ENCODE measurements around the gene MYEF2.

DNA sequence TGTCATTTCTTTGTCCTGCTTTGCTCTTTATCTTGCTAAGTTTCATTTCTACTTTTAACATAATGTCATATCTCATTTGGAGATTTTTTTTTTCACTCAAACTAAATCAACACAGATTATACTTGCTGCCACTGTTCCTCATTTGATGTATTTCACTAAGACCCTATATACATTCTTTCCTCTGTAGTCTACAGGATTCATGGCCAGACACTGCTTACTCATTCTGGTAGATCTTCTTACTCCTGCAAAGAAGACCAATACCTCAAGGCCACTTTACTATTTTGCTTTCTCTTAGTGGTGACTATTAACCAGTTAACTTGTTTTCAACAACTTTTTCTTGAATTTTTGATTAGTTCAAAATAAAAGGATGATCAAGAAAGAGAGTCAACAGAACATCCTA lies 30.7 kb downstream of the MYEF2 start:
- TF ChIP-seq, protein P1, sequence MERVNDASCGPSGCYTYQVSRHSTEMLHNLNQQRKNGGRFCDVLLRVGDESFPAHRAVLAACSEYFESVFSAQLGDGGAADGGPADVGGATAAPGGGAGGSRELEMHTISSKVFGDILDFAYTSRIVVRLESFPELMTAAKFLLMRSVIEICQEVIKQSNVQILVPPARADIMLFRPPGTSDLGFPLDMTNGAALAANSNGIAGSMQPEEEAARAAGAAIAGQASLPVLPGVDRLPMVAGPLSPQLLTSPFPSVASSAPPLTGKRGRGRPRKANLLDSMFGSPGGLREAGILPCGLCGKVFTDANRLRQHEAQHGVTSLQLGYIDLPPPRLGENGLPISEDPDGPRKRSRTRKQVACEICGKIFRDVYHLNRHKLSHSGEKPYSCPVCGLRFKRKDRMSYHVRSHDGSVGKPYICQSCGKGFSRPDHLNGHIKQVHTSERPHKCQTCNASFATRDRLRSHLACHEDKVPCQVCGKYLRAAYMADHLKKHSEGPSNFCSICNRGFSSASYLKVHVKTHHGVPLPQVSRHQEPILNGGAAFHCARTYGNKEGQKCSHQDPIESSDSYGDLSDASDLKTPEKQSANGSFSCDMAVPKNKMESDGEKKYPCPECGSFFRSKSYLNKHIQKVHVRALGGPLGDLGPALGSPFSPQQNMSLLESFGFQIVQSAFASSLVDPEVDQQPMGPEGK (CRISPR knock-in tag; IDR thresholded peaks at IDR 0.05; ENCODE audit: borderline replicate concordance): no peak
- TF ChIP-seq CSDC2 (CRISPR knock-in tag; IDR thresholded peaks at IDR 0.05) (no peak), ZFP3 (CRISPR knock-in tag; IDR thresholded peaks at IDR 0.05) (no peak), ARNTL (CRISPR knock-in tag; IDR thresholded peaks at IDR 0.05; ENCODE audit: borderline replicate concordance, low read depth) (no peak), ZC3H10 (CRISPR knock-in tag; IDR thresholded peaks at IDR 0.05) (no peak), GLIS3 (CRISPR knock-in tag; IDR thresholded peaks at IDR 0.05) (no peak)
- TF ChIP-seq, protein P2, sequence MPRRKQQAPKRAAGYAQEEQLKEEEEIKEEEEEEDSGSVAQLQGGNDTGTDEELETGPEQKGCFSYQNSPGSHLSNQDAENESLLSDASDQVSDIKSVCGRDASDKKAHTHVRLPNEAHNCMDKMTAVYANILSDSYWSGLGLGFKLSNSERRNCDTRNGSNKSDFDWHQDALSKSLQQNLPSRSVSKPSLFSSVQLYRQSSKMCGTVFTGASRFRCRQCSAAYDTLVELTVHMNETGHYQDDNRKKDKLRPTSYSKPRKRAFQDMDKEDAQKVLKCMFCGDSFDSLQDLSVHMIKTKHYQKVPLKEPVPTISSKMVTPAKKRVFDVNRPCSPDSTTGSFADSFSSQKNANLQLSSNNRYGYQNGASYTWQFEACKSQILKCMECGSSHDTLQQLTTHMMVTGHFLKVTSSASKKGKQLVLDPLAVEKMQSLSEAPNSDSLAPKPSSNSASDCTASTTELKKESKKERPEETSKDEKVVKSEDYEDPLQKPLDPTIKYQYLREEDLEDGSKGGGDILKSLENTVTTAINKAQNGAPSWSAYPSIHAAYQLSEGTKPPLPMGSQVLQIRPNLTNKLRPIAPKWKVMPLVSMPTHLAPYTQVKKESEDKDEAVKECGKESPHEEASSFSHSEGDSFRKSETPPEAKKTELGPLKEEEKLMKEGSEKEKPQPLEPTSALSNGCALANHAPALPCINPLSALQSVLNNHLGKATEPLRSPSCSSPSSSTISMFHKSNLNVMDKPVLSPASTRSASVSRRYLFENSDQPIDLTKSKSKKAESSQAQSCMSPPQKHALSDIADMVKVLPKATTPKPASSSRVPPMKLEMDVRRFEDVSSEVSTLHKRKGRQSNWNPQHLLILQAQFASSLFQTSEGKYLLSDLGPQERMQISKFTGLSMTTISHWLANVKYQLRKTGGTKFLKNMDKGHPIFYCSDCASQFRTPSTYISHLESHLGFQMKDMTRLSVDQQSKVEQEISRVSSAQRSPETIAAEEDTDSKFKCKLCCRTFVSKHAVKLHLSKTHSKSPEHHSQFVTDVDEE (CRISPR knock-in tag; IDR thresholded peaks at IDR 0.05): no peak
- TF ChIP-seq, protein P3, sequence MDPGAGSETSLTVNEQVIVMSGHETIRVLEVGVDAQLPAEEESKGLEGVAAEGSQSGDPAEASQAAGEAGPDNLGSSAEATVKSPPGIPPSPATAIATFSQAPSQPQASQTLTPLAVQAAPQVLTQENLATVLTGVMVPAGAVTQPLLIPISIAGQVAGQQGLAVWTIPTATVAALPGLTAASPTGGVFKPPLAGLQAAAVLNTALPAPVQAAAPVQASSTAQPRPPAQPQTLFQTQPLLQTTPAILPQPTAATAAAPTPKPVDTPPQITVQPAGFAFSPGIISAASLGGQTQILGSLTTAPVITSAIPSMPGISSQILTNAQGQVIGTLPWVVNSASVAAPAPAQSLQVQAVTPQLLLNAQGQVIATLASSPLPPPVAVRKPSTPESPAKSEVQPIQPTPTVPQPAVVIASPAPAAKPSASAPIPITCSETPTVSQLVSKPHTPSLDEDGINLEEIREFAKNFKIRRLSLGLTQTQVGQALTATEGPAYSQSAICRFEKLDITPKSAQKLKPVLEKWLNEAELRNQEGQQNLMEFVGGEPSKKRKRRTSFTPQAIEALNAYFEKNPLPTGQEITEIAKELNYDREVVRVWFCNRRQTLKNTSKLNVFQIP (CRISPR knock-in tag; IDR thresholded peaks at IDR 0.05; ENCODE audit: borderline replicate concordance, low read depth): no peak

All from SK-N-SH treated with all-trans-retinoic acid at 6 μM for 48 hours (cell line).